Small intestine (tissue), 7 donors: ENCODE data around the gene TWIST2. TPM values are rescaled to one million over a fixed set of nuclear protein-coding genes. Genes with fewer than 3 reads are reported as not detected.

Experiments
- DNase-seq, 2 donors: peaks; one replicate each; pipeline versions ENCODE4 v3.0.0 to v3.0.0-alpha.2; 2013
- FAIRE-seq: peaks from 2 replicates; lab custom pipeline; 2012; peaks lifted over from hg19 to GRCh38; lab: Jason Lieb, UNC
- H3K27ac ChIP-seq, 3 donors: one replicate each; pipeline ENCODE4 v1.5.1; 2013; ENCODE audit warnings: low read length in 2 of 3, mild to moderate bottlenecking in 2 of 3, control low read depth in 1 of 3, inconsistent platforms in 1 of 3, low read depth in 1 of 3, moderate library complexity in 1 of 3
- H3K27me3 ChIP-seq, 3 donors: one replicate each; pipeline ENCODE4 v1.6.1; 2013; ENCODE audit warnings: low read length in 3 of 3, inconsistent platforms in 1 of 3; ENCODE audit not compliant: control insufficient read depth in 3 of 3, insufficient read depth in 3 of 3
- H3K36me3 ChIP-seq, 3 donors: one replicate each; pipeline ENCODE4 v1.6.1; 2013; ENCODE audit warnings: low read length in 3 of 3, inconsistent platforms in 1 of 3, low read depth in 1 of 3, mild to moderate bottlenecking in 1 of 3, moderate library complexity in 1 of 3; ENCODE audit not compliant: control insufficient read depth in 3 of 3, insufficient read depth in 2 of 3
- H3K4me1 ChIP-seq, 3 donors: one replicate each; pipeline ENCODE4 v1.6.1; 2013; ENCODE audit warnings: low read length in 2 of 3, inconsistent platforms in 1 of 3, low read depth in 1 of 3, mild to moderate bottlenecking in 1 of 3, moderate library complexity in 1 of 3; ENCODE audit not compliant: control insufficient read depth in 3 of 3, insufficient read depth in 2 of 3
- H3K4me3 ChIP-seq, 3 donors: one replicate each; pipeline ENCODE4 v1.5.1; 2013; ENCODE audit warnings: low read length in 3 of 3, control low read depth in 1 of 3, inconsistent platforms in 1 of 3, low read depth in 1 of 3, mild to moderate bottlenecking in 1 of 3, moderate library complexity in 1 of 3
- H3K9me3 ChIP-seq, 2 donors: one replicate each; pipeline ENCODE4 v1.6.1; 2013; ENCODE audit warnings: low read depth in 1 of 2, low read length in 1 of 2; ENCODE audit not compliant: control insufficient read depth in 2 of 2, insufficient read depth in 1 of 2
- WGBS, 3 donors: extraction: QIAGEN DNeasy Blood & Tissue Kit; methylation state at CpG; one replicate each; pipeline ENCODE4 v1.1.7; 2013; 5-methylcytosine and 5-hydroxymethylcytosine counted together
- polyA plus RNA-seq, 4 donors: library from polyadenylated mRNA; stranded (reverse) in 3 of 4; unstranded in 1 of 4; fragments of 200-250 nt in 3 of 4; fragments of 120-200 nt in 1 of 4; gene quantifications; one replicate each; pipeline versions ENCODE4 v1.2.1 to v1.2.3, GENCODE V29; 2013
- donor health status: healthy with polysubstance abuse.
- donor health status: control.
- donor health status: control.
- donor health status: Bipolar disorder and iron deficiency.
- donor health status: healthy.

TWIST2 gene
- polyA plus RNA-seq, 4 donors, result 1.7 to 7.9 (median 3.0) TPM; not detected in 1

GRCh38 chr2:238854699-238855229, 6.9 kb downstream of the TWIST2 start:
- Histone ChIP-seq H3K27me3 (peaks cover 0 to 4% (median 3%) of the 10 kb centered on the region in 3 donors), H3K27ac (no peak overlapping the region), H3K4me3 (no peak overlapping the region), H3K4me1 (no peaks in the 10 kb centered on the region), H3K9me3 (no peaks in the 10 kb centered on the region), H3K36me3 (no peaks in the 10 kb centered on the region)
- no peak for DNase-seq
- 84 to 87% (median 85%) methylated on average over 18 of the region's 18 CpGs for WGBS, 3 donors
- FAIRE-seq, result no peak

GRCh38 chr2:238855299-238855698, 7.4 kb downstream of the TWIST2 start:
- no peak for FAIRE-seq
- H3K9me3 ChIP-seq, result no peaks in the 10 kb centered on the region
- H3K27me3 ChIP-seq, result peaks cover 0 to 4% (median 3%) of the 10 kb centered on the region in 3 donors
- DNase-seq, result no peak
- WGBS, 3 donors, result 93 to 94% (median 94%) methylated on average over 9 of the region's 9 CpGs
- H3K4me3 ChIP-seq, result no peak overlapping the region
- H3K27ac ChIP-seq, result no peak overlapping the region
- no peaks in the 10 kb centered on the region for H3K36me3 ChIP-seq
- H3K4me1 ChIP-seq, result no peaks in the 10 kb centered on the region

- FAIRE-seq (no peak), DNase-seq (no peak)
- Histone ChIP-seq H3K4me1 (no peaks in the 10 kb centered on the region), H3K36me3 (no peaks in the 10 kb centered on the region), H3K9me3 (no peaks in the 10 kb centered on the region), H3K4me3 (no peak overlapping the region), H3K27me3 (peaks cover 0 to 3% (median 3%) of the 10 kb centered on the region in 3 donors), H3K27ac (no peak overlapping the region)
- WGBS, 3 donors, result 64 to 77% (median 65%) methylated on average over 12 of the region's 12 CpGs
Measured at GRCh38 chr2:238855891-238856580, 8.2 kb downstream of the TWIST2 start.

DNA sequence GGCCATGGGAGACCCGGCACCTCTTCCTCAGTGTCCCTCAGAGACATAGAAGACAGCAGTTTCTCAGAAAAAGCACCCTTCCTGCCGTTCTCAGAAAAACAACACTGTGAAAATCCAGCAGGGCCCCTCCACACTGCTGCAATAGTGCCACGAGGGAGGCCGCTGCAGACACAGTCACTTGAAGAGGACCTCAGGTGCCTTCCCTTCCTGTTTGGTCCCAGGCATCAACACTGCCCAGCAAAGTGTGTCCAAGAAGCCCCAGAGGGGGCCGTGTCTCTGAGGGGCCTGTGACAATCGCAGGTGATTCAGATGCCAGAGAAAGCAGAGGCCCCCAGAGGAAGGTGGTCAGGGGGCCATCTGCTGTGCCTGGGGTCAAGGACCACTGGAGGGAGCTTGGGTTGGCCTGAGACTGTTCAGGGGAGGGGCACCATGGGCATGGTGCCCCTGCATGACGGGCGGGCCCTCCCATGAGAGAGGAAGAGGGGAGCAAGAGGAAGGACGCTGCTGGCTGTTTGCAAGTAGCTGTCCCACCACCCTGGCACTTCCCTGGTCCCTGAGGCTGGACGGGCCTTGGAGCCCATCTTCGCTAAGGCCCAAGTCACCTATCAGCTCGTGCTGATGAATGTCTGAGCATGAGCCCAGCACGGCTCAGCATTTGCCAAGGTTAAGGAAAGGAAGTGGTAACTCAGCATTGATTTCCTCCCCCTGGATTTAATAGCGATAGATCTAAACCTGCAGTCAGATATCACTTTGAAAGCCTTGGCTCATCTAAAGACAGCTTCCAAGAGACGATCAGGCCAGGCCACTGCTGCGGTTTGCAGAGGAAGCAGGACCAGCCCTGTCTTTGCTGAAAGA, 9.1 kb downstream of the TWIST2 start:
- Histone ChIP-seq H3K4me3 (no peak overlapping the region), H3K4me1 (no peaks in the 10 kb centered on the region), H3K27ac (no peak overlapping the region), H3K27me3 (peaks cover 0 to 3% (median 0%) of the 10 kb centered on the region in 3 donors), H3K9me3 (no peaks in the 10 kb centered on the region), H3K36me3 (no peaks in the 10 kb centered on the region)
- no peak for DNase-seq
- WGBS, 3 donors, result 81 to 88% (median 82%) methylated on average over 15 to 16 of the region's 16 CpGs
- no peak for FAIRE-seq

DNA sequence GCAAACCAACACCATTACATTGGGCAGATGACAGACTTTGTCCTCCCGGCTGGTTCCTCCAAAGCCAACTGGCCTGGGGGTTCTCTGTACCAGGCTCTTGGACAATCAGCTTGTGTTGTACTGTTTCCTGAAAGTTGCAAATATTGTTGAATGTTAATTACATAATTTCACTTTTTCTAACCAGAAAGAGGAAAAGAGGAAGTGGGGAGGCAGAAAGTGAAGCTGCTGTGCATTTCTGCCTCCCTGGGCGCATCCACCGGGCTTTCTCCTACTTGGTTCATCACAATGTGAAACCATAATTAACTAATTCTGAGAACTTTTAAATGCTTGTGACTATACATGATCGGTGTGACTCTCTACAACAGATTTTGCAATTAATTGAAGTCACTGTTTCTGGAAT, 10.1 kb downstream of the TWIST2 start:
- DNase-seq, result no peak
- Histone ChIP-seq H3K27ac (no peak overlapping the region), H3K27me3 (peaks cover 0 to 3% (median 0%) of the 10 kb centered on the region in 3 donors), H3K9me3 (no peaks in the 10 kb centered on the region), H3K36me3 (no peaks in the 10 kb centered on the region), H3K4me1 (no peaks in the 10 kb centered on the region), H3K4me3 (no peak overlapping the region)
- WGBS, 3 donors, result 72 to 91% (median 74%) methylated on average over 4 of the region's 4 CpGs
- no peak for FAIRE-seq

GRCh38 chr2:238859636-238860347, 11.9 kb downstream of the TWIST2 start:
- H3K4me1 ChIP-seq, result peaks cover 0 to 14% (median 3%) of the 10 kb centered on the region in 3 donors
- DNase-seq (no peak), FAIRE-seq (no peak)
- H3K27me3 ChIP-seq, result no peaks in the 10 kb centered on the region
- 74 to 87% (median 82%) methylated on average over 14 of the region's 14 CpGs for WGBS, 3 donors
- no peak overlapping the region for H3K4me3 ChIP-seq
- no peak overlapping the region for H3K27ac ChIP-seq
- no peaks in the 10 kb centered on the region for H3K36me3 ChIP-seq
- H3K9me3 ChIP-seq, result no peaks in the 10 kb centered on the region

DNA sequence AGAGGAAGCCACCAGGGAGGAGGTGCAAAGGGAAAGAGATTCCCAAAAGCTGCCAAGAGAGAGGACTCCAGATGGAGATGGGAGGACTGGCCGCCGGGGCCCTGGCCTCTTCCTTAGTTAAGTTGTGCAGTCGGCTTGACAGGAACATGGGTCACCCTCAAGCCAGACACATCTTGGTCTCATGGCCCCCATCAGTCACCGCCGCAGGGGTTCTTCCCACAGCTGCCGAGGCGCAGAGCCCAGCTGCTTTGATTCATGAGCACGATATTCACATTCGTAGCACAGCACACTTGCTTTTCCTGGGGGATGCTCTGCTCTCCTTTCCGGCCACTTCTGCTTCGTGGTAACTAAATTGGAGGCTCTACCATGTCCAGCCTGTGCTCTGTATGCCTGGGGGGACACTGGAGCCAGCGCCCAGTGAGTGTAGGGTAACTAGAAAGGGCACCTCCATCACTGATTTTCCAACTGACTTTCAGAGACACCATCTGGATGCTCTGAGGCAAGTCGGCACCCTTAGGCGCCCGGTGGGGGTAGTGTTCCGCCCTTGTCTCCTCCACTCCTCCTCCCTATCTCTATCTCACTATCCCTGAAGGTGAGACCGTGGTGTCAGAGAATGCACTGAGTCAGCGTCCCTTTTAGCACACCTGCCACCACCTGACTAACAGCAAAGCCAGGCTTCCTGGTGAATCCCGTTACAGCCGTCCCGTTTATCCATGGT, 13.3 kb downstream of the TWIST2 start:
- no peaks in the 10 kb centered on the region for H3K9me3 ChIP-seq
- WGBS, 3 donors, result 74 to 78% (median 75%) methylated on average over 21 of the region's 21 CpGs
- H3K36me3 ChIP-seq, result peaks cover 0 to 3% (median 0%) of the 10 kb centered on the region in 3 donors
- H3K4me3 ChIP-seq, result no peak overlapping the region
- no peak overlapping the region for H3K27ac ChIP-seq
- FAIRE-seq (no peak), DNase-seq (no peak)
- H3K4me1 ChIP-seq, result peaks cover 0 to 20% (median 3%) of the 10 kb centered on the region in 3 donors
- H3K27me3 ChIP-seq, result no peaks in the 10 kb centered on the region
